ENCODE results near the gene IPO13. TPM values are rescaled to one million over a fixed set of nuclear protein-coding genes. Genes with fewer than 3 reads are reported as not detected.

Gene IPO13
- total RNA-seq, 2 experiments from 2014 or later, result 24.1 to 24.4 TPM

DNA sequence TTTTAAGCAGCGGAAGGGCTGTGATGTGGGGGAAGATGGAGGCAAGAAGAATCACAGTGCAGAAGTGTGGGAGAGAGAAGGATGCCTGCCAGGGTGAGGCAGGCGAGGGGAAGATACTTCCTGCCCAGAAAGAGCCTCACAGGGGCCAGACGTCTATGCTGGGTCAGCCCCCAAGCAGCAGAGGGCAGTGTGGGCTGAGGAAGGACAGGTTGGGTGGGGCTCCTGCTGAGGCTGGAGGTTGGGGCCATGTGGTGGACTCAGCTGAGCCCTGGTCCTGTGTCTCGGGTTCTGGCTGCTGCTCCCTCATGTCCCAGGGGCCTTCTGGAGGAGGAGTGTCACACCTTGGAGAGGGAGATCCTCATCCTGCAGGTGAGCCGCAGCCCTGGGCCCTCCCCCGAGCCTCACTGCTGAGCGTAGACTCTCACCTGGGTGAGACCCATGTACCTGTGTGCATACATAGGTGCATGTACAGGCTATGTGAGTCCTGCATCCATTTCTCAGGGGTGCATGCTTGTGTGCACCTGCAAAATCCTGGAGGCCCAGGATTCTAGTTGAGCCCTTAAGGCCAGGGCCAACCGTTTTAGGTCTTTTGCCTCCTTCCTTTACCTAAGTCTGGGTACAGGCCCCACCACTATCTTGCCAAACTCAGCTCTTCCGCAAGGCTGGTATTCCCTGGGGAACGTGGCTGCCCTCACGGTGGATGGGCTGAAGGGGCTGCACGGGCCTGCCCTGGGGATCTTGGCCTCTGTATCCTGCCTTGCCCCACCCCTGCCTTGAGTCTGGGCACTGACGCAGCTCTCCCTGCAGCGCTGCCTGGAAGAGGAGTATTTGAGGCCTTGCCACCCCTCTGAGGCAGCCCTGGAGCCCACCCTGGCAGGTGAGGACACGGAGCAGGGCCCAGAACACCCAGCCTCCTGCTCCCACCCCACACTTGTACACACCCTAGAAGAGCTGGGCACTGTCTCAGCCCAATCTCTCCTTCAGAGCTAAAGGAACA lies 48.3 kb downstream of the IPO13 start:
- Mint-ChIP-seq H3K27ac (no peak overlapping the region), H3K9me3 (no peaks in the 10 kb centered on the region), H3K36me3 (no peaks in the 10 kb centered on the region), H3K4me3 (no peak overlapping the region), H3K27me3 (no peaks in the 10 kb centered on the region), H3K4me1 (peaks cover 16% of the 10 kb centered on the region)
- POLR2A ChIA-PET, result no interaction called here
- no peak for ATAC-seq (ENCODE audit: low read depth)
- DNase-seq, result no peak

DNA sequence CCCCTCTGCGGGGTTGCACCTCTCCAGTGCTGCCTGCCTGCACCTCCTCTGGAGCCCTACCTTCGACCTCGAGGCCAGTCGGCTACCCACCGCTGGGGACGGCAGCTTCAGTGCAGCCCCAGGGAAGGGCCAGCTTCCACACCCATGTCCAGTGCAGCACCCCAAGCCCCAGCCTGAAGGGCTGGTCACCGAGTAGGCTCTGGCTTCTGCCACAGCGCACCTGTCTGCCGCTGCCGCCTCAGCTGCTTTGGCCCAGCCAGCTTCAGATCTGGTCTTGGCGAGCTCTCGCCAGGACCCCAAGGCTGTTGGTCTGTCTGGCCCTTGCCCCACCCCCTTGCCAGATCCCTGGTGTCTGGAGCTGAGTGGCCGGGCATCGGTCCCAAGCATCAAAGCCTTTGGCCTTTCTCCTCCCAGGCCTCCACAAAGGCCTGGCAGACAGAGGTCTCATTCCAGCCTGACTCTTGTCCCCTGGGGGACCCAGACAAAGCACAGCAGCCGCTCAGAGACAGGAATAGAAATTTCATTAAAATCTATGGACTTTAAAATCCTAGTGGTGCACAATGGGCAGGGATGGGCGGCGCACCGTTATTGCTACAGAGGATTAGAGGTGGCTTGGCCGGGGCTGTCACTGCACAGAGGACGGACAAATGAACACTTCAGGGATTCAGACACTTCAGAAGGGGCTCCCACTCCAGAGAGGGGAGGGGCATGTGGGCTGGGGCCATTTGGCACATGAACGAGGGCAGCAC lies 49.4 kb downstream of the IPO13 start:
- H3K4me3 Mint-ChIP-seq, result no peak overlapping the region
- H3K9me3 Mint-ChIP-seq, result no peaks in the 10 kb centered on the region
- DNase-seq (no peak), ATAC-seq (ENCODE audit: low read depth) (no peak)
- H3K27me3 Mint-ChIP-seq, result no peaks in the 10 kb centered on the region
- POLR2A ChIA-PET, result no interaction called here
- peaks cover 1% of the 10 kb centered on the region for H3K36me3 Mint-ChIP-seq
- no peak overlapping the region for H3K27ac Mint-ChIP-seq
- peaks cover 15% of the 10 kb centered on the region for H3K4me1 Mint-ChIP-seq

DNA sequence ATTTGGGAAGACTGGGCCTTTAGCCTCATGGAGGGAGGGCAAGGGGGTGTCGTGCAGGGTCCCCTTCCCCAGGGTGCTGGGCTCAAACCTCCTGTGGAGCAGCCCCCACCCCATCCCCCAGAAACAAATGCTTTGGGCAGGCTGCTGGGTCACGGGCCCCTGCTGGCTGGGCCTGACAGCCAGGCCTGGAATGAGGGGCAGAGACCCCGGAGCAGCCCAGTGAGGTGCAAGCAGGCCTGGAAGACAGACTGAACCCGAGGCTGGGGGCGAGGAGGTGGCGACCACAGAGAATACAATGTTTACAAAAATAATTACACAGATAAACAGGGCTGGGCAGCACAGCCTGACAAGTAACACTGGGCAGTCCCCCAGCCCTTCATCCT lies 50.0 kb downstream of the IPO13 start:
- ATAC-seq (ENCODE audit: low read depth), result no peak
- DNase-seq, result no peak
- H3K27me3 Mint-ChIP-seq, result no peaks in the 10 kb centered on the region
- peaks cover 1% of the 10 kb centered on the region for H3K36me3 Mint-ChIP-seq
- H3K27ac Mint-ChIP-seq, result no peak overlapping the region
- no peak overlapping the region for H3K4me3 Mint-ChIP-seq
- no peaks in the 10 kb centered on the region for H3K9me3 Mint-ChIP-seq
- POLR2A ChIA-PET, result no interaction called here
- peaks cover 15% of the 10 kb centered on the region for H3K4me1 Mint-ChIP-seq

DNA sequence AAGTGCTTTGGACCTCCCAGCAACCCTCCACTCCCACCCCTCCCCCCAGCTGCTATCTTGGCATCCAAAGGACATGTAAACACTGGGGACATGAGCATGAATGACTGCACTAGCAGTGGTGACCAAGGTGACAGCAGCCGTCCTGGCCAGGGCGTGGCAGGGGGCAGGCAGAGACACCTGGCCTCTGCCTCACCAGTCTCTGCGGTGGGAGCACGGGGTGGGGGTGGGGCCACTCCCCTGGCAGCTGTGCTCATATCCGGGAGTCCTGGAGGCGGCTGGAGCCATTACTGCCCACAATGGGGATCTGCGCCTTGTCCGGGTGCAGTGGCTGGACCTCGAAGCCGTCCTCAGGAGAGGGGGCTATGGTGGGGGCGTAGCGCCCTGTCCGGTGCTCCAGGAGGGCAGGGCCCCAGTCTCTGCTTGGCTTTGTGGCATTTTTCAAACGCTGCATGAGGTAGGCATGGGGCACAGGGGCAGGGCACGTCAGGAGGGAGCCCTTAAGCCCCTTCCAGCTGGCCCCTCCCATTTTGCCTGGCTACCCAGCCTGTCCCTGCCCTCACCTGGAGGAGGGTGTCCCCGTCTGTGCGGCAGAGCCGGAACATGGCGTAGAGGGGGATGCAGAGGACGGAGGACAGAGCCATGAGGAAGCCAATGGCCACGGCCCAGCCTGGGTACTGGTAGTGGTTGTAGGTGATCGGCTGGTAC lies 50.7 kb downstream of the IPO13 start:
- DNase-seq, result no peak
- no peaks in the 10 kb centered on the region for H3K27me3 Mint-ChIP-seq
- no peaks in the 10 kb centered on the region for H3K9me3 Mint-ChIP-seq
- no peak for ATAC-seq (ENCODE audit: low read depth)
- H3K27ac Mint-ChIP-seq, result no peak overlapping the region
- no peak overlapping the region for H3K4me3 Mint-ChIP-seq
- H3K36me3 Mint-ChIP-seq, result peaks cover 1% of the 10 kb centered on the region
- POLR2A ChIA-PET, result no interaction called here
- peaks cover 9% of the 10 kb centered on the region for H3K4me1 Mint-ChIP-seq

DNA sequence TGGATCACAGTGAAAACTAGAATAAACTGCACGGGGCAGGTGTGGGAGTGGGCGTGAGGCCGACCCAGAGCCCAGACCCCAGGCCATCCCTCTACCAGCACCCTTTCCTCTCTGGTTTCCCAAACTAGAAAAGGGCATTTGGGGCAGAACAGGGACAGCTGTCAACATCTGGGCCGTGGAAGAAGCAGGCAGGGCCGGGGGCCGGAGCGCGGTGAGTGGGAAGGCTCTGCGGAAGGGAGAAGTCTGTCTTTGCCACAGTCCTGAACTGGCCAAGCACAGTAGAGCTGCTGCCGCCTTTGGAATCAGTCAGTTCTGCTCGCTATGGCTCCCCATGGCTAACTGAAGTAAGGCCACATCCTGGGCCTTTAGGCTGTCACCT lies 51.2 kb downstream of the IPO13 start:
- no peak overlapping the region for H3K27ac Mint-ChIP-seq
- peaks cover 5% of the 10 kb centered on the region for H3K4me1 Mint-ChIP-seq
- no peak overlapping the region for H3K4me3 Mint-ChIP-seq
- peaks cover 1% of the 10 kb centered on the region for H3K36me3 Mint-ChIP-seq
- POLR2A ChIA-PET, result no interaction called here
- no peaks in the 10 kb centered on the region for H3K9me3 Mint-ChIP-seq
- ATAC-seq (ENCODE audit: low read depth) (no peak), DNase-seq (no peak)
- no peaks in the 10 kb centered on the region for H3K27me3 Mint-ChIP-seq

DNA sequence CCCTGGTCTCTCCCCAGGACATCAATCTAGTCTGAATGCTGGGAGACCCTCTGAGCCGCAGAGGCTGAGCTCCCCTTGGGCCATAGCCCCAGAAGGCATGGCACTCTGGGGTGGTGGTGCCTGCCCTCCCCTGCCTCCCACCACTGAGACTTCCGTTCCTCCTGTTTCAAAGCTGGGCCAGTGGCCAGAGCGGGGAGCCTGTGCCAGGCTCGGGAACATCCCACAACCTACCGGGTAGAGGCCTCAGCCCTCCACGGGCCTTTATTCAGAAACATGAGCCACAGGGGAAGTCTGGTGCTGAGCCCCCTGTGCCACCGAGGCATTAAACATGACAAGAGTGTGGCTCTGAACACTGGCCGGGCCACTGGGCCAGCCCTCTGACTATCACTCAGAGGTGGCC lies 52.7 kb downstream of the IPO13 start:
- Mint-ChIP-seq H3K4me1 (peaks cover 5% of the 10 kb centered on the region), H3K9me3 (no peaks in the 10 kb centered on the region), H3K27me3 (no peaks in the 10 kb centered on the region), H3K4me3 (no peak overlapping the region), H3K36me3 (peaks cover 1% of the 10 kb centered on the region), H3K27ac (no peak overlapping the region)
- no peak for DNase-seq
- POLR2A ChIA-PET, result no interaction called here
- no peak for ATAC-seq (ENCODE audit: low read depth)

DNA sequence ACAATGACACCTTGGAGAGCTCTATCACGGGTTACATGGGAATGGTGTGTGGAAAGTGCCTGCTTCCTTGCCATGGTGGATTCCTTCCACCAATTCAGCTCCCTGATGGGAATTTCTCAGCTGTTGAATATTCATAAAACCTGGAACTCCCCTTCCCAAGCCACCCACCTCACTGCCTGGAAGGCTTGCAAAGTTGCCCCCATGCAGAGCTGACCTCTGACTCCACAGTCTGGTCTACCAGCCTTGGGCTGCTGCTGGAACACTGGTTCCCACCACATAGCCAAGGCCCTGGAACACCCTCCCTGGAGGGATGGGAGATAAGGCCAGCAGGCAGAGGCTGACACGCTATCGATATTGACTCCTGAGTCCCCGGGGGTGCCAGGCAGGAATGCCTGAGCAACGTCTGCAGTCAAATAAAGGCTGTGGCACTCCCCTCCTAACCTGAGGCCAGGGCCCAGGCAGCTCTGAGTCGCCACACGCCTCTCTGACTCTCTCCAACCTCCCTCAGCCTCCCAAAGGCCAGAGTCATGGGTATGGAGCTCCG lies 53.4 kb downstream of the IPO13 start:
- DNase-seq, result no peak
- POLR2A ChIA-PET, result no interaction called here

DNA sequence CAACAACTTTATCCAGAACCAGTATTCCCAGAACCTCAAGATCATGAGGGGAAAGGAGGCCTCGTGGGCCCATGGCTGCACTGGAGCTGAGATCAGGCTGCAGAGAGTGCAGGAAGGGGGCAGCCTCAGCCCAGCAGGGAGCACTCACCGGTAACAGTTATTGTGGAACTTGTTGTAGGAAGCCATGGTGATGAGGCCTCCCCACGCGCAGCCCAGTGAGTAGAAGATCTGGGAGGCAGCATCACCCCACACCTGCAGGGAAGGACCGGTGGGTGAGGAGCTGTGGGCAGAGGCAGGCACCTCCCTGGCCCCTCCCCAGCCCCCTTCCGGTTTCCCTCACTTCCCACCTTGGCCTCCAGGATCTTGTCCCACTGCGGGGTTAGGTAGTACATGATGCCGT lies 55.4 kb downstream of the IPO13 start:
- H3K27ac Mint-ChIP-seq, result no peak overlapping the region
- POLR2A ChIA-PET, result no interaction called here
- H3K27me3 Mint-ChIP-seq, result no peaks in the 10 kb centered on the region
- H3K9me3 Mint-ChIP-seq, result no peaks in the 10 kb centered on the region
- H3K4me3 Mint-ChIP-seq, result no peak overlapping the region
- peaks cover 1% of the 10 kb centered on the region for H3K36me3 Mint-ChIP-seq
- ATAC-seq (ENCODE audit: low read depth) (no peak), DNase-seq (no peak)
- H3K4me1 Mint-ChIP-seq, result peaks cover 3% of the 10 kb centered on the region

More for the DNA sequence above, 53.4 kb downstream of the IPO13 start:
- ATAC-seq (ENCODE audit: low read depth), result no peak
- no peaks in the 10 kb centered on the region for H3K27me3 Mint-ChIP-seq
- H3K36me3 Mint-ChIP-seq, result peaks cover 1% of the 10 kb centered on the region
- H3K4me3 Mint-ChIP-seq, result no peak overlapping the region
- H3K4me1 Mint-ChIP-seq, result peaks cover 3% of the 10 kb centered on the region
- no peaks in the 10 kb centered on the region for H3K9me3 Mint-ChIP-seq
- H3K27ac Mint-ChIP-seq, result no peak overlapping the region

DNA sequence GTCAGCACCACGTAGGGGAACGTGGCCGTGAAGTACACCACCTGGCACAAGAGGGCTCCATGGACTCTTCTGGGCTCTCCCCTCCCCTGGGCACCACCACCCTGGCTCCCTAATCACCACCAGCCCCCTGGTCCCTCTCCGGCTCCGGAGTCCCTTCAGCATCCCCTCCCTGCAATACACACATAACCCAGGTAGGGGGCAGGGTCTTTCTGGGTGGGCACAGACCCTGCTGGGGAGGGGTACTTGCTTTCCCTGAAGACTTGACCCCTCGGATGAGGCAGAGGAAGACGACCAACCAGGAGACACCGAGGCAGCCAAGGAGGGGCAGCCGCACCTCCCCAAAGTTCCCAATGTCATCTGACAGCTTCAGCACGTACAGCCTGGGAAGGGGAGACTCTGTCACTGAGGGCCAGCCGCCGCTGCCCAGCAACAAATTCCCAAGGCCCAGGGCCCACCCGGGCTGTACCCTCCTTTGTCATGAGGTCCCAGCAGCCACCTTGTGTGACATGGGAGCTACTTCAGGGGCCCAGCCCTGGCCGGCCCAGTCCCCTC lies 55.9 kb downstream of the IPO13 start:
- no peak for ATAC-seq (ENCODE audit: low read depth)

DNA sequence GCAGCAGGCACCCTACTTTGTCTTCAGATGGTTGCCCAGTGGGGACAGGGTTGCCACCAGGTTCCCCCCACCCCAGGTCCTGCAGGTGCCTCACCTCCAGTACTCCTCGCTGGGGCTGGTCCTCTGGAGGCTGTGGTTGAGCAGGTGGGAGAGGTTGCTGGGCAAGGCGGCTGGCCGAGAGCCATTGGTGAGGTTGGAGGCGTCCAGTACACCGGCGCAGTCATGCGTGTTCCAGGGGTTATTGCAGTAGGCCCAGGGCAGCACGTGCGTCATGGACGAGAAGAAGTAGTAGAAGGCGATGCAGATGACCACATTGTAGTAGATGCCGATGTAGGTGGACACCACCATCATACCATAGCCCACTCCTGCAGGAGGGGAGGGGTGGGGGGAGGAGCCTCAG lies 61.5 kb downstream of the IPO13 start:
- H3K27me3 Mint-ChIP-seq, result no peaks in the 10 kb centered on the region
- H3K9me3 Mint-ChIP-seq, result no peaks in the 10 kb centered on the region
- no peak overlapping the region for H3K27ac Mint-ChIP-seq
- no peaks in the 10 kb centered on the region for H3K36me3 Mint-ChIP-seq
- ATAC-seq (ENCODE audit: low read depth) (no peak), DNase-seq (no peak)
- H3K4me3 Mint-ChIP-seq, result no peak overlapping the region
- H3K4me1 Mint-ChIP-seq, result peaks cover 8% of the 10 kb centered on the region
- POLR2A ChIA-PET, result no interaction called here

More for the DNA sequence above, 55.9 kb downstream of the IPO13 start:
- POLR2A ChIA-PET, result no interaction called here
- Mint-ChIP-seq H3K36me3 (peaks cover 1% of the 10 kb centered on the region), H3K27me3 (no peaks in the 10 kb centered on the region), H3K4me1 (peaks cover 3% of the 10 kb centered on the region), H3K27ac (no peak overlapping the region), H3K9me3 (no peaks in the 10 kb centered on the region), H3K4me3 (no peak overlapping the region)
- no peak for DNase-seq

DNA sequence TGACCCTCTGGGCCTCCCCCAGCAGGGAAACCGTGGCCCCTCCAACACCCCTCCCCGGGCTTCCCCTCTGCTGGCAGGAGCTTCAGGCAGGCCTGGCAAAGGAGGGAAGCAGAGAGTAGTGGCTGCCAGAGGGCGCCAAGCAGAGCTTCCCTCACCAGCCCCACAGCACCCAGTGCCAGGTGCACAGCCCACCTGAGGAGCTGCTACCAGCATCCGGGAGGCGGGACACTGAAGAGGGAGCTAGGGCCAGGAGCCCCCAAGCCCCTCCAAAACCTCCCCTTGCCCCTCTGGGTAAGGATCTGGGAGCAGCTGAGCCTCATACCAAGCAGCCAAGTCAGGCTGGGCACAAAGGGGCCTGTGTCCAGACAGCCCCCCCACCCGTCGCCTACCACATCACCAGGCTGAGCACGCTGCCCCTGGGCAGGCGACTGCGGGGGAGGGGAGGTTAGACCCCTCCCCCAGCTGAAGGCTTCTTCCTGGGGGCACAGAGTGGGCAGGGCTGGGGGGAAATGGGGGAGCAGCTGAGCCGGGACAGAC lies 64.3 kb downstream of the IPO13 start:
- no peak overlapping the region for H3K4me3 Mint-ChIP-seq

DNA sequence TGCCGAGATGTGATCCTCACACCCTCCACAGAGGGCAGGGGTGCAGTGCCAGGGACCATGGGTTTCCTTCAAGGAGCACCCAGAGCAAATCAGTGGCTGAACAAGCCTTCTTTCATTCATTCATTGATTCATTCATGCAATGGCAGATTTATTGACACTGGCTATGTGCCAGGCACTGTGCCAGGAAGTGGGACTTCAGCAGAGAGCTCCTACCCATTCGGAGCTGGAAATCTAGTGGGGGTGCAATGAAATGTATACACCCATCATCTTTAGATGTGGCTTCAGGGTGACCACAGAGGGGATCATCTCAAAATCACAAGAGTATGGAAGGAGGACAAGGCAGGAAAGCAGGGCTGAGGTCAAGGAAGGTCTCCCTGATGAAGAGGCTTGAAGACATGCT lies 65.7 kb downstream of the IPO13 start:
- no peak overlapping the region for H3K27ac Mint-ChIP-seq
- H3K4me3 Mint-ChIP-seq, result no peak overlapping the region
- peaks cover 3% of the 10 kb centered on the region for H3K27me3 Mint-ChIP-seq
- ATAC-seq (ENCODE audit: low read depth), result no peak
- POLR2A ChIA-PET, result interaction anchor here (0.9 kb wide), 1 partner anchor 24 kb away, joined by 3 read pairs; no protein-coding TSS in a partner anchor
- H3K9me3 Mint-ChIP-seq, result no peaks in the 10 kb centered on the region
- no peaks in the 10 kb centered on the region for H3K36me3 Mint-ChIP-seq
- no peak for DNase-seq
- peaks cover 10% of the 10 kb centered on the region for H3K4me1 Mint-ChIP-seq

More for the DNA sequence above, 64.3 kb downstream of the IPO13 start:
- Mint-ChIP-seq H3K4me1 (peaks cover 10% of the 10 kb centered on the region), H3K9me3 (no peaks in the 10 kb centered on the region), H3K27me3 (peaks cover 3% of the 10 kb centered on the region), H3K27ac (no peak overlapping the region), H3K36me3 (no peaks in the 10 kb centered on the region)
- POLR2A ChIA-PET, result no interaction called here
- DNase-seq (no peak), ATAC-seq (ENCODE audit: low read depth) (no peak)
